Measurements from ENCODE around the gene CAMK1G. TPM values are rescaled to one million over a fixed set of nuclear protein-coding genes. Genes with fewer than 3 reads are reported as not detected.

The CAMK1G gene
- total and polyA plus RNA-seq, 9 of the 15 experiments (the other 6 are each of a cell fraction or from before 2014, with no cell fraction given): not detected

DNA sequence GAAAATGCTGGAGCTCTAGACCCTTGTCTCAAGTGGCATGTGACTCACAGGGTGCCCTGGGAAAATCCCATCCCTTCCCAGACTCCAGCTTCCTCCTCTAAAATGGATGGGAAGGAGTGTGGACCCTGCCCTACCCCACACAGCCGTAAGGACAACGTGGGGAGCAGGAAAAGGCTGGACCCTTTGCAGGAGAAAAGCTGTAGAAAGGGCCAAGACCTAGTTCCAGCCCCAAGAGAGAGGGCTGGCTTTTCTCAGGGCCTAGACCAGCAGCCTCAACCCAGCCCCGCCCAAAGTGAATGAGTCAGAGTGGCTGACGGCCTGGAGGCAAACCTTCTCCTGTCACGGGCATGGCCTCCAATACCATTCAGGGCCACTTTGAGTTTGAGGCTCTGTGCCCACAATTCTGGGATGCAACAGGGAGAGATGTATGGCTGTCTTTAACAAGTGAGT is 67.6 kb downstream of the CAMK1G start (continued):
- peak; percentile 50; the same call in 1 of the 2 replicates for TF ChIP-seq ZFX (CRISPR knock-in tag; IDR thresholded peaks at IDR 0.05)
- peak in 1 of 3 experiments; percentile 27 for TF ChIP-seq YY1 (IDR thresholded peaks at IDR 0.05; ENCODE audit: borderline replicate concordance in 1 of 3, control insufficient read depth in 1 of 3, extremely low read depth in 1 of 3, insufficient read depth in 3 of 3, insufficient read length in 1 of 3, insufficient replicate concordance in 2 of 3, low read depth in 1 of 3, low read length in 2 of 3)
- TF ChIP-seq IRF2 (CRISPR knock-in tag; IDR thresholded peaks at IDR 0.05): no peak
- TF ChIP-seq, protein P1, sequence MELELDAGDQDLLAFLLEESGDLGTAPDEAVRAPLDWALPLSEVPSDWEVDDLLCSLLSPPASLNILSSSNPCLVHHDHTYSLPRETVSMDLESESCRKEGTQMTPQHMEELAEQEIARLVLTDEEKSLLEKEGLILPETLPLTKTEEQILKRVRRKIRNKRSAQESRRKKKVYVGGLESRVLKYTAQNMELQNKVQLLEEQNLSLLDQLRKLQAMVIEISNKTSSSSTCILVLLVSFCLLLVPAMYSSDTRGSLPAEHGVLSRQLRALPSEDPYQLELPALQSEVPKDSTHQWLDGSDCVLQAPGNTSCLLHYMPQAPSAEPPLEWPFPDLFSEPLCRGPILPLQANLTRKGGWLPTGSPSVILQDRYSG (tag; conservative IDR thresholded peaks at IDR 0.05; ENCODE audit: low read depth): no peak
- TF ChIP-seq, protein P2, sequence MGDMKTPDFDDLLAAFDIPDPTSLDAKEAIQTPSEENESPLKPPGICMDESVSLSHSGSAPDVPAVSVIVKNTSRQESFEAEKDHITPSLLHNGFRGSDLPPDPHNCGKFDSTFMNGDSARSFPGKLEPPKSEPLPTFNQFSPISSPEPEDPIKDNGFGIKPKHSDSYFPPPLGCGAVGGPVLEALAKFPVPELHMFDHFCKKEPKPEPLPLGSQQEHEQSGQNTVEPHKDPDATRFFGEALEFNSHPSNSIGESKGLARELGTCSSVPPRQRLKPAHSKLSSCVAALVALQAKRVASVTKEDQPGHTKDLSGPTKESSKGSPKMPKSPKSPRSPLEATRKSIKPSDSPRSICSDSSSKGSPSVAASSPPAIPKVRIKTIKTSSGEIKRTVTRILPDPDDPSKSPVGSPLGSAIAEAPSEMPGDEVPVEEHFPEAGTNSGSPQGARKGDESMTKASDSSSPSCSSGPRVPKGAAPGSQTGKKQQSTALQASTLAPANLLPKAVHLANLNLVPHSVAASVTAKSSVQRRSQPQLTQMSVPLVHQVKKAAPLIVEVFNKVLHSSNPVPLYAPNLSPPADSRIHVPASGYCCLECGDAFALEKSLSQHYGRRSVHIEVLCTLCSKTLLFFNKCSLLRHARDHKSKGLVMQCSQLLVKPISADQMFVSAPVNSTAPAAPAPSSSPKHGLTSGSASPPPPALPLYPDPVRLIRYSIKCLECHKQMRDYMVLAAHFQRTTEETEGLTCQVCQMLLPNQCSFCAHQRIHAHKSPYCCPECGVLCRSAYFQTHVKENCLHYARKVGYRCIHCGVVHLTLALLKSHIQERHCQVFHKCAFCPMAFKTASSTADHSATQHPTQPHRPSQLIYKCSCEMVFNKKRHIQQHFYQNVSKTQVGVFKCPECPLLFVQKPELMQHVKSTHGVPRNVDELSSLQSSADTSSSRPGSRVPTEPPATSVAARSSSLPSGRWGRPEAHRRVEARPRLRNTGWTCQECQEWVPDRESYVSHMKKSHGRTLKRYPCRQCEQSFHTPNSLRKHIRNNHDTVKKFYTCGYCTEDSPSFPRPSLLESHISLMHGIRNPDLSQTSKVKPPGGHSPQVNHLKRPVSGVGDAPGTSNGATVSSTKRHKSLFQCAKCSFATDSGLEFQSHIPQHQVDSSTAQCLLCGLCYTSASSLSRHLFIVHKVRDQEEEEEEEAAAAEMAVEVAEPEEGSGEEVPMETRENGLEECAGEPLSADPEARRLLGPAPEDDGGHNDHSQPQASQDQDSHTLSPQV (IDR thresholded peaks at IDR 0.05): peak; percentile 69
- peak; percentile 30; the same call in 1 of the 2 replicates for TF ChIP-seq ARID1B (IDR thresholded peaks at IDR 0.05)
- TF ChIP-seq, protein P3, sequence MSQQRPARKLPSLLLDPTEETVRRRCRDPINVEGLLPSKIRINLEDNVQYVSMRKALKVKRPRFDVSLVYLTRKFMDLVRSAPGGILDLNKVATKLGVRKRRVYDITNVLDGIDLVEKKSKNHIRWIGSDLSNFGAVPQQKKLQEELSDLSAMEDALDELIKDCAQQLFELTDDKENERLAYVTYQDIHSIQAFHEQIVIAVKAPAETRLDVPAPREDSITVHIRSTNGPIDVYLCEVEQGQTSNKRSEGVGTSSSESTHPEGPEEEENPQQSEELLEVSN (IDR thresholded peaks at IDR 0.05; ENCODE audit: borderline replicate concordance in 1 of 2, extremely low read depth in 1 of 2, insufficient read depth in 1 of 2, insufficient read length in 1 of 2, low read depth in 1 of 2, low read length in 1 of 2, poor library complexity in 1 of 2, severe bottlenecking in 1 of 2): peak in 1 of 2 experiments; percentile 59
- TF ChIP-seq JUN (IDR thresholded peaks at IDR 0.05; ENCODE audit: borderline replicate concordance, low read depth, low read length): peak; percentile 91
- no peak for TF ChIP-seq JUN (CRISPR knock-in tag; IDR thresholded peaks at IDR 0.05; ENCODE audit: borderline replicate concordance)
- TF ChIP-seq, protein P4, sequence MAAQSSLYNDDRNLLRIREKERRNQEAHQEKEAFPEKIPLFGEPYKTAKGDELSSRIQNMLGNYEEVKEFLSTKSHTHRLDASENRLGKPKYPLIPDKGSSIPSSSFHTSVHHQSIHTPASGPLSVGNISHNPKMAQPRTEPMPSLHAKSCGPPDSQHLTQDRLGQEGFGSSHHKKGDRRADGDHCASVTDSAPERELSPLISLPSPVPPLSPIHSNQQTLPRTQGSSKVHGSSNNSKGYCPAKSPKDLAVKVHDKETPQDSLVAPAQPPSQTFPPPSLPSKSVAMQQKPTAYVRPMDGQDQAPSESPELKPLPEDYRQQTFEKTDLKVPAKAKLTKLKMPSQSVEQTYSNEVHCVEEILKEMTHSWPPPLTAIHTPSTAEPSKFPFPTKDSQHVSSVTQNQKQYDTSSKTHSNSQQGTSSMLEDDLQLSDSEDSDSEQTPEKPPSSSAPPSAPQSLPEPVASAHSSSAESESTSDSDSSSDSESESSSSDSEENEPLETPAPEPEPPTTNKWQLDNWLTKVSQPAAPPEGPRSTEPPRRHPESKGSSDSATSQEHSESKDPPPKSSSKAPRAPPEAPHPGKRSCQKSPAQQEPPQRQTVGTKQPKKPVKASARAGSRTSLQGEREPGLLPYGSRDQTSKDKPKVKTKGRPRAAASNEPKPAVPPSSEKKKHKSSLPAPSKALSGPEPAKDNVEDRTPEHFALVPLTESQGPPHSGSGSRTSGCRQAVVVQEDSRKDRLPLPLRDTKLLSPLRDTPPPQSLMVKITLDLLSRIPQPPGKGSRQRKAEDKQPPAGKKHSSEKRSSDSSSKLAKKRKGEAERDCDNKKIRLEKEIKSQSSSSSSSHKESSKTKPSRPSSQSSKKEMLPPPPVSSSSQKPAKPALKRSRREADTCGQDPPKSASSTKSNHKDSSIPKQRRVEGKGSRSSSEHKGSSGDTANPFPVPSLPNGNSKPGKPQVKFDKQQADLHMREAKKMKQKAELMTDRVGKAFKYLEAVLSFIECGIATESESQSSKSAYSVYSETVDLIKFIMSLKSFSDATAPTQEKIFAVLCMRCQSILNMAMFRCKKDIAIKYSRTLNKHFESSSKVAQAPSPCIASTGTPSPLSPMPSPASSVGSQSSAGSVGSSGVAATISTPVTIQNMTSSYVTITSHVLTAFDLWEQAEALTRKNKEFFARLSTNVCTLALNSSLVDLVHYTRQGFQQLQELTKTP (IDR thresholded peaks at IDR 0.05; ENCODE audit: low read depth in 1 of 2, partially characterized antibody in 2 of 2): no peak
- no peak for TF ChIP-seq TRIM28 (IDR thresholded peaks at IDR 0.05)
- no peak for TF ChIP-seq CSDE1 (IDR thresholded peaks at IDR 0.05)
- TF ChIP-seq ZNF253 (CRISPR knock-in tag; conservative IDR thresholded peaks at IDR 0.05): no peak
